ENCODE results near the gene CRADD.
"Not testable (repeated sequence)": the region's sequence is repeated elsewhere in the genome, so short reads cannot be mapped to it uniquely, and the experiment has no call there.

The CRADD gene

DNA sequence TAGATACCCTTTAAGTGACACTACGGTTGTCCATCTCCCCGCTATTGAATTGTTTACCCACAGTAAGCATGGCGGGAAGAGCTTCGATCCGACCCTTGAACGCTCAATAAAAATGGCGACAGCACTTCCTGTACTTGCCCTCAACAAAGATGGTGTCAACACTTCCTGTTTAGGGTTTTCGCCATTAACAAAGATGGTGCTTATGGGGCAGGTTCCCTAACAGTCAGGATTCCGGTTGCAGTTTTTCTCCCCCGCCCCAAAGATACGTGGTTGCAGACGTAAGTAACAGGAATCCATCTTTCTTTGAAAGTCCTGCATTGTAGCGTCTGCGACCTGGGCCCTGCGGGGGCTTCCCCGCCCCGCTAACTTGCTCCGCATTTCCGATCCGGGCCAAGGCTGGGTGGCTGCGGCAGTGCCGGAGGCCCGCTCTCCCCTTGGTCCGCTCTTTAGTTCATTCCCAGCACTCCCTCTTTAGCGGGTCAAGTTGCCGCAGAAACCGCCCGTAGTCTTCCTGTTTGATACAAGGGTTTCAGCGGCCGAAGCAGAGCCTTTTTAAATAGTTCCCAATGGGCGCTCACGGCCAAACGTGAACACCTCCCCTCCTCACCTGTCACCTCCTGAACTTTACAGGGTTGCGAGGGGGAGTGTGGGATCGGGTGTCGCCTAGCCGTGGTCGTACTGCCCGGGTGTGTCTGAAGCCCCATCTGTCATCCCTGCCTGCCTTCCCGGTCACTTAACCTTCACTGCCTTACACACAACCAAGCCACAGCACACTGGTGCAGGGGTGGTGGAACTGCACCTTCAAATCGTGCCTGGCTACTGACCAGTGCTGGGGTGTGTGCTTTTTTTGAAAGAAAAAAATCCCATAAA, at the start of gene CRADD:
CRADD (plus strand) TSS at position 181 of the 870 bp plus-strand sequence.
- peak; percentile 99 for DNase-seq (ENCODE audit: low spot score)

DNA sequence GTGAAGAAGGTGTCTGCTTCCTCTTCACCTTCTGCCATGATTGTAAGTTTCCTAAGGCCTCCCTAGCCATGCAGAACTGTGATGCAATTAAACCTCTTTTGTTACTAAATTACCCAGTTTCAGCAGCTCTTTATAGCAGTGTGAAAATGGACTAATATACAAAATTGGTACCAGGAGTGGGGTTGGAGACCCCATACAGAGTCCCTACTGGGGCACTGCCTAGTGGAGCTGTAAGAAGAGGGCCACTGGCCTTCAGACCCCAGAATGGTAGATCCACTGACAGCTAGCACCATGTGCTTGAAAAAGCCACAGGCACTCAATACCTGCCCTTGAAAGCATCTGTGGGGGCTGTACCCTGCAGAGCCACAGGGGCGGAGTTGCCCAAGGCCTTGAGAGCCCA, 44.8 kb upstream of the CRADD start:
- DNase-seq (ENCODE audit: low spot score), result no peak

DNA sequence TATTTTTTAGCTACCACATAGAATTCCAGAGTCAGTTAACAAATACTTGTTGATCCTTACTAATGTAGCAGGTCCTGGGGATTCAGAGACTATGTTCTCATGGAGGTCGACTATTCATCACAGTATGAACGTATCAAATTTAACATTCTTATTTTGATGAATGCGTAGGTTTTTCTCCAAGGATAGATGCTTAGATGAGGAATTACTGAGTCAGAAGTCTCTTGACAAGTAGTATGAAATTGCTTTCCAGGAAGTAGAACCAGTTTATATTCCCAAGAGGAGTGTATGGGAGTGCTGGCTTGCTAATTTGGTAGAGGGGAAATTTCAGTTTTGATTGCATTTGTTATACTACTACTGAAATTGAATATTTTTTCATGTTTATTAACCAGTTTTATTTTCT, 42.8 kb upstream of the CRADD start:
- DNase-seq (ENCODE audit: low spot score), result no peak

DNA sequence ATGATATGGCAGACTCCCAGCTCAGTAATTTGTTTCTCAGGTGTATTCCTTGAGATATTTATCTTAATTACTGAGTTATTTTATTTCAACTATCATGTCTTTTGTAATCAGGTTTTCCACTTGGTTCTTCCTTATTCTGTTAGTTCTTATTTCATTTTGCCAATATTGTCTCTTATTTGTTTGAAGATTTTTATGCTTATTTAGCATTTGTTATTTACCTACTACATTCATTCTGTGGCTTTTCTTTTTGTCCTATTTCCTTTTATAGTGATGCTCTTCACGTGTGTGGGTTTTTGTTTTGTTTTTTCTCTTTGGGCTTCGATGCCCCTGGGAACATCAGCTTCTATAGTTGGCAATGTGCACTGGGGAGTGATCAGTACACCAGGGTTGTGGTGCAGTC, 40.5 kb upstream of the CRADD start:
- DNase-seq (ENCODE audit: low spot score), result no peak

DNA sequence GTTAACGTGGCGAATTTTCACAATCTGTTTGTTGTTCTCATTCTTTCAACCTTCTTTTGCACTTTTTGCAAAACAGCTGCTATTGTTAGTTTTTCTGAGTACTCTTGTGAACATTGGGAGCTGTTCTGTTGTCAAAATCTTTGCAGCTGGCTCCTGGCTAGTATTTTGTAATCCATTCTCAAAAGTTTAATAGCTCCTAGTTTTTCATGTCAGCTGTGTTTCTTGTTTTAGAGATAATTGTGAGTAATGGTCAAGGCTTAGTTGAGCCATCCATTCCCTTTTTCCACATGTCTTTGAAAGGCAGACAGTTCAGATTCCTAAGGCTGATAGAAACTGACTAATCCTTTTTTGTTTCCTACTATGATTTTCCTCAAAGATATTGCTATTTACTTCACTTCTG, 39.1 kb upstream of the CRADD start:
- no peak for DNase-seq (ENCODE audit: low spot score)

DNA sequence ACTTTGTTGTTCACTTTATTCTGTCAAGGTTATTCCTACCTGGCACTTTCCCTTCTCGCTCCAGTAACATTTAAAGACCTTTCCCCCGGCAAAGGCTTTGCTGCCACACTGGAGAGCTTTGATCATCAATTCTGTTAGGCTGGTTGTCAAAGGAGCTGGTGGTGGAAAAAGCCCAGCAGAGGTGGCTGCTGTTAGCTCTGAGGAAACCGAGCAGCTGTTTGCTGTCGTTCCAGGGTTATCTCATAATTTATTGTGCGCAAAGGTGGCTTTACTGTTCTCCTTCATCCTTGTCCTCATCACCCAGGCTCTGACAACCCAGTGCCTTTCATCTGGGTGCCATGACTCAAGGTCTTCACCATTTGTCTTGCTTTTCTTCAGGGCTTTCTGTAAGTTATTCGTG, 38.2 kb upstream of the CRADD start:
- no peak for DNase-seq (ENCODE audit: low spot score)

DNA sequence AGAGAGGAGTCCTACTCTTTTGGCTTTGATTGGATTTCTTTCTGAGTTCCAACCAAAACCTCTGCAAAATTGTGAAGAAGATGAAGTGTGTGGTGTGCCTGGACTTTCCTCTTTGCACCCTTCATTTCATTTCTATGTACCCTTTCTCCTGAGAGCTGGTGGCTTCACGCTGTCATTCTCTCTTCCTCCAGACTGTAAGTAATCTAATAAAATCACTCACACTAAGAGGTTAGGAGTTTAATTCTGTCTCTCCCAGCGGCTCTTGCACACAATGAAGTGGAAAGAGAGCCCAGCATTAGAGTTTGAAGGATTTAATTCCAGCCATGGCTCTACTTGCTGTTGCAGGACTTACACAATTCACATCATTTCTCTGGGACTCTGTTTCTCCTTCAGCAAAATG, 37.8 kb upstream of the CRADD start:
- DNase-seq (ENCODE audit: low spot score), result no peak

DNA sequence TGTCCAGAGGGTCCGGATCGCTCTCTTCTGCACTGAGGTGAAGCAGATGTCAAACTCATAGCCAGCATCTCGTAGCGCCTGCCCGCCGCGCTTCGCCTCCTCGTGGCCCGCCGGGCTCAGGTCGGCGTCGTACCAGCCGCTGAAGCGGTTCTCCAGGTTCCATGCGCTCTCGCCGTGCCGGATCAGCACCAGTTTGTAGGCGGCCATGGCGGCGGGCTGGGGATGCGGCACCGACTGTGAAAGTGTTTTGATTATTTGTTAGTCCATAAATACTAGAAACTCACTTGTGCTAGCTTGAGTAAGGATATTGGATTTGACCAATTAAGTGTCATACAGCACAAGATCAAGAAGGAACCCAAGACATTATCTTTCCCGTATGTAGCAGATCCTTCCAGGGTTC, 35.8 kb upstream of the CRADD start:
- not testable (repeated sequence) for DNase-seq (ENCODE audit: low spot score)

DNA sequence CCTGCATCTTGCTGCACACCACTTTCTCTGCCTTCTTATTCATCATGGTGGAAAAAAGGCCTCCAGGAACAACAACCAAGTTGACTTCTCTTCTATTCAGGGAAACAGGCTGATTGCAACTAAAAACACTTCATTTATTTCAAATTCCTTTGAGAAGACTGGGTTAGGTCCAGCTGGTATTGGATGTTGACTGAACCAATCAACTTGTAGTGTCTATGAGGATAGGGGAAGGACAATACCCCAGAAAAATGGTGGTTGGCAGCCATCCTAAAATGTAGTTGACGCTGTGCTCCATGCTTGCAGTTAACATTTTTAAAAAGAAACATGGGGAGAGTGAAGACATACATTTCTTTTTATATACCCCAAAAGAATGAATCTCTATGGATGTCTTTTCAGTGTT, 34.4 kb upstream of the CRADD start:
- DNase-seq (ENCODE audit: low spot score), result no peak

DNA sequence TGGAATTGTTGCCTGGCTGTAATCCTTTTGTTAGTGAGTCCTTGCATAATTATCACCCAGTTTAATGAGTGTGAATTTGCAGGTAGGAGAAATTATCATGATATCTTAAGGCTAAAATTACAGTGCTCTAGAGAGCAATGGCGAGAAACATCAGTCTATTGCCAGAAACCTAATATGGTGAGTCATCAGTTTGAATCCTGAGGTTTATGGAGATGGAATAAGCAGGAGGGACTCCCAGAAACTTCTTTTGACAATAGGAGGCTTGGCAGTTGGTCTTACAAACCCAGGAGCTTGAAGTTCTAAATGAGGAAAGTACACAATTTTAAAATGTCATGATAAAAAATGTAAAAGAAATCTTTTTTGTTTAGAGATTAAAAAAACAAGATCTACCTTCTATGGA, 31.5 kb upstream of the CRADD start:
- DNase-seq (ENCODE audit: low spot score), result no peak

DNA sequence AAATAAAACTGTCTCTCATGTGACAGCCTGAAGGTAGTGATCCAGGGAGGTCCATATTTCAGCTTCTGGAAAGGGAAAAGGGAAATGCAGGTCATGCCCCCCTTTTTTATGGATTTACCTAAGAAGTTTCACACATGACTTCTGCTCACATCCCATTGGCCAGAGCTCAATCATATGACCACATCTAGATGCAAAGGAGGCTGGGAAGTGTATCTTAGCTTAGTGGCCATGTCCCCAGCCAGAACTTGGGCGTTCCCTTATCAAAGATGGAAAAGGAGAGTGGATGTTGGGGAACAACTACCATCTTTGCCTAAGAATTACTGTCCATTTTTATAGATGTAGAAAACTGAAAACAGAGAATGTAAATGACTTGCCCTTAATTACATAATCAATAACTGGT, 26.5 kb upstream of the CRADD start:
- no peak for DNase-seq (ENCODE audit: low spot score)

DNA sequence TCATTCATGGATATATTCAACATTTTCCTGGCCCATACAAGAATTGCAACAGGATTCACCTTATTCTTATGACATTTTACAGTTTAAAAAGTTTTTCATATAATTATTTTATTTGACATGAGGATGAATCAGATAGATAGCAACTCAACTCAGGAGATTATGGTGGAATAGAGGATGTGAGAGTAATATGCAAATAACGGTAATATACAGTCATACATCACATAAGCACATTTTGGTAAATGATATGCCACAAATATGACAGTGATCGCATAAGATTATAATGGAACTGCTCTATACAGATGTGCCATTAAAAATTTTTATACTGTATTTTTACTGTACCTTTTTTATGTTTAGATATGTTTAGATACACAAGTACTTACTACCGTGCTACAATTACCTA, 24.1 kb upstream of the CRADD start:
- peak; percentile 53 for DNase-seq (ENCODE audit: low spot score)

DNA sequence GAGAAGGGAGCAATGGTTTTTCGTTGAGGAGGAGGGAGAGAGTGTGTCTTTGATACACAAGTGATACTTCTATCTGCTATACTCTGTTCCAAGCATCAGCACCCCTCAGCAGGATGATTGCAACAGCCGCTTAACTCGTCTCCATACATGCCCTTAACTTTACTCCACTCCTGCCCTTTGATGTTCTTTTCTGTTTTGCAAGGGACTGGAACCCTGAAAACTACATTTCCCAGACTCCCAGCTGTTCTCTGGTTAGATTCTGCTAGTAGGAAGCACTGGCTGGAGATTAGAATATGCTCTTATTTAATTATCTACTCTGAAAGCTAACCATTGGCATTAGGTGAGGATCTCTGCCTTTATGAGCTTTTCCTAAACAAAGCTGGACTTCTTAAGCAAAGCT, 23.5 kb upstream of the CRADD start:
- no peak for DNase-seq (ENCODE audit: low spot score)

DNA sequence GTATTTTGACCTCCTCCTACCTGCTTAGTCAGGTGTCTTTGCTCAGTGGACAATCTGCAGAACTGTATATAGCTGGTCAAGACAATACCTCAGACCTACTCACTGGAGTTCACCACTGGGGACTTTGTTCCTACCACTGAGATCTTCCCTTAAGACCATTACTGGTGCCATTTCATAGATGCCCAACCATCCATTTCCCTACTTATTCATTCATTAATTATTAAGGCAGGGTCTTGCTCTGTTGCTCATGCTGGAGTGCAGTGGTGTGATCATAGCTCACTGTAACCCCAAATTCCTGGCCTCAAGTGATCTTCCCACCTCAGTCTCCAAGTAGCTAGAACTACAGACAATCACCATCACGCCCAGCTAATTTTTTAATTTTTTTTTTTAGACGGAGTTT, 22.8 kb upstream of the CRADD start:
- no peak for DNase-seq (ENCODE audit: low spot score)

DNA sequence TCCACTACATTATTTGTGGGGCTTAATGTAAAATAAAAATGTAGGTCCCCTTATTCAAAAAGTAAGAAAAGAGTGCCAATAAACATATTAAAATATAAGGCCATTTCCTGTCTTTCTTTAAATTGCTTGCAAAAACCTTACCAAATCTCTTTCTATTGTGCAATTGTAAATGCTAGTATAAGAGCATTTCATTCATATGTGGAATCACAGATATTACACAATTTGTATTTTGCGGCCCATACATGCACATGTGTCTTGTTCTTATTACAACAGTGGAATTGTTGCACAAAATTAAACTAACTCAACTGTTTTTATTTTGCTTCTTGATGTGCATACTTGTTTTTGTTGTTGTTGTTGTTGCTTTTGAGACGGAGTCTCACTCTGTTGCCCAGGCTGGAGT, 20.1 kb upstream of the CRADD start:
- DNase-seq (ENCODE audit: low spot score), result no peak

DNA sequence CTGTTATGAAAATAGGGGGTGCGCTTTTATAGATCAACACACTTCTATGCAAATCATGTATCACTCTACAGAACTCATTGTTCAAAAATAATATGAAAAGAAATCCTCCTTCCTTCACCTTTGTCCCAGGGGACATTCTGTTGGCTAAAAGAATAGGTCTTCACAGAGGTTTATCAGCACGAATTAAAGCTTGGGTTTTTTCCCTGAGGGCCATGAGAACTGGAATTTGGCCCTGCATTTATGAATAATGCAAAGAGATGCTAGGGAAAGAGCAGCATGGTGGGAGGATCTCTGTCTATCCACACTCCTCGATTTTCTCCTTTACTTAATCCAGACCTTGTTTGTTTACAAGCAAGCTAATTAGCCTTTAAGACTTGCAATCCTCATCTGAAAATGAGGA, 16.2 kb upstream of the CRADD start:
- no peak for DNase-seq (ENCODE audit: low spot score)

DNA sequence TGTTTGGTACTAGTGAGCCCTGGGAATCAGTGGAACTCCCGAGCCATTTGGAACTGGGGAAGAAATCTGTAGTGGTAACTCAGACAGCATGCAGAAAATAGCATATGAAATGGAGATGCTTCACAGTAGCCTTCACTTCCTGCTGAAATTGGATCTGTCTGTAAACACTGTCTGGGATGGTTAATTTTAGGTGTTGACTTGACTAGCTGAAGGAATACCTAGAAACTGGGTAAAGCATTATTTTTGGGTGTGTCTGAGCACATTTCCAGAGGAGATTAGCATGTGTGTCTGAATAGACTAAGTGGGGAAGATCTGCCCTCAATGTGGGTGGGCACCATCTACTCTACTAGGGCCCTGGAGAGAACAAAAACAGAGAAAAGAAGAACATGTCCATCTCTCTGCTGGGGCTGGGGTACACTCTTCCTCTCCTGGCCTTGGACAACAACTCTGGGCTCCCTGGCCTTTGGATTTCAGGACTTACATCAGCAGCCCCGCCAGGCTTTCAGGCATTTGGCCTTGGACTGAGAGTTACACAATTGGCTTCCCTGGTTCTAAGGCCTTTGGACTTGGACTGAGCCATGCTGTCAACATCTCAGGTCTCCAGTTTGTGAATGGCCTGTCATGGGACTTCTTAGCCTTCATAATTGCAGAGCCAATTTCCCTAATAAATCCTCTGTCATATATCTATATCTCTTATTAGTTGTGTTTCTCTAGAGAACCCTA, 14.0 kb upstream of the CRADD start:
- DNase-seq (ENCODE audit: low spot score), result no peak

DNA sequence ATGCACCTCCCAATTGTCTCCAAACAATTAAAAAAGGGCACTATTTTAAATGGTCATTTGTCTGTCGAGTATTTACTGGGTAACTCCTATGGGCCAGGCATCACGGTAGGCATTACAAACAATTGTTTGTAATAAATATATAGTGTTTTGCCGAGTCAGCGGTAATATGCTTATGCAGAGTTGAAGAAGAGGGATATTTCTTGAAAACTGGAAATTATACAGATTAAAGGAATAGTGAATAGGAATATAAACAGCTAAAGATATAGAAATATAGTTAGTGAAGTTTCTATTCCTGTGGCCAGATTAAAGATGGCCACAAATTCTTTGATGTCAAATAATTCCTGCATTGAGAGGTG, 13.5 kb upstream of the CRADD start:
- no peak for DNase-seq (ENCODE audit: low spot score)

DNA sequence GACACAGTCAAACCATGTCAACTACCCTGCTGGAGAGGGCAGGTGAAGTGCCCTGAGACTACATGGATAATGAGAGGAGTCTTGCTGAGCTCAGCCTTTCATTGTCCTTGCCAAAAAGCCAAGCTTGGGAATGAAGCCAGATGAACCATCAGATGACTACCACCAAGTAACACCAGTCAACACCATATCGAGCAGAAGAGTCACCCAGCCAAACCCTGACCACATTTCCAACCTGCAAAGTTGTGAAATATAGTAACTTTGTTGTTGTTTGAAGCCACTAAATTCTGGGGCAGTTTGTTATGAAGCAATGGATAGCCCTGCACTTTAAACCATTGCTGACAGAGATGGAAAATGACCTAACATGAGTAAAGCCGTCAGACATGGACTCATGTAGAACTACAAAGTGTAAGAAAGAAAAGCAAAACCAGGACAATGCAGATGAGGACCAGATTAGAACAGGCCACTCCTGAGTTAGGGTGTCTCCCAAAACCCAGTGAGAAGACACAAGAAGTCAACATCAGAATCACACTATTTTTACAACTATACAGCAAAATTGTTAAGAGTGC, 12.5 kb upstream of the CRADD start:
- no peak for DNase-seq (ENCODE audit: low spot score)

DNA sequence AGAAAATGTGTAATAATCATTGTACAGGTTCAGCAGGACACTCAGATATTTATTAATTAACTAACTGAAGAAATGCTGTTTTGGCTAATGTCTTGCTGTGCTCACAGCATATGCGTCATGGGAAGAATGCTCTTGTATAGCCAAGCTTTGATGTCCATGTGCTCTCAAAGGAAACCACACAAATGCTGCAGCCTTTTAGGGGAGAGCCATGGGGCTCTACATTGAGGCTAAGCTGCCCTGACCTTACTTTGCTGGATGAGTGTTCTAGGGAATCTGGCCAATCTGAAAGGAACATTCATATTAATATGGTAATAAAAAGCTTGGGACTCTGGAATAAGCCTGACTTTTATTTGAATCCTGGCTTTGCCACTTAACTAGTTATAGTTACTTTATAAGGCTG, 9.5 kb upstream of the CRADD start:
- no peak for DNase-seq (ENCODE audit: low spot score)

DNA sequence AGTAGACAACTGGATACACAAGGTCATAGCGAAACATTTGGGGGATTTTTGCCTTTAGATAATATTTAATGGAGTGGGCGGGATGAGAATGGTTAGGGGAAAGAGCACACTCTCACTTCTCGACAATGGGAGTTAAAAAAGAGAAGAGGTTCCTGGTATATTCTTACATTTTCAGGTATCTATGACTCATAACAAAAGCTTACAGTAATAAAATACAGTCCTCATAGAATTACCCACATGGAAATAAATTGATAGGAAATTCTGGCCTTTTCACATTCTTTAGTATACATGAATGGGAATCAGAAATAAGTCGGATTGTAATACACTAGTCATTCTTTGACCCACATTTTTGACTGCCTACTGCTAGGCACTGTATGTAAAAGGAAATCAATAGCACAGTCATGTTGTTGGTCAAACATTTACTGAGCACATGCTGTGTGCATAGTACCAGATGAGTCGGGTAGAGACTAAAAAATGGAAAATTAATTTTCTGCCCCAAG, 8.2 kb upstream of the CRADD start:
- DNase-seq (ENCODE audit: low spot score), result no peak

DNA sequence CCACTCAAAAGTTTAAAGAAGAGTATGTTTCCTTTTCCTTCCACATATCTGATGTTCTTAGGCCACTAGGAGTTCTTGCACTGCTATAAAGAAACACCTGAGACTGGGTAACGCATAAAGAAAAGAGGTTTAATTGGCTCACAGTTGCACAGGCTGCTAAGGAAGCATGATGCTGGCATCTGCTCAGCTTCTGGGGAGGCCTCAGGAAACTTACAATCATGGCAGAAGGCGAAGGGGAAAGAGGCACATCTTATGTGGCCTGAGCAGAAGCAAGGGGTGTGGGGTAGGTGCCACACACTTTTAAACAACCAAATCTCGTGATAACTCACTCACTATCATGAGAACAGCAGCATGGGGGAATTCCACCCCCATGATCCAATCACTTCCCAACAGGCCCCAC, 7.7 kb upstream of the CRADD start:
- no peak for DNase-seq (ENCODE audit: low spot score)

DNA sequence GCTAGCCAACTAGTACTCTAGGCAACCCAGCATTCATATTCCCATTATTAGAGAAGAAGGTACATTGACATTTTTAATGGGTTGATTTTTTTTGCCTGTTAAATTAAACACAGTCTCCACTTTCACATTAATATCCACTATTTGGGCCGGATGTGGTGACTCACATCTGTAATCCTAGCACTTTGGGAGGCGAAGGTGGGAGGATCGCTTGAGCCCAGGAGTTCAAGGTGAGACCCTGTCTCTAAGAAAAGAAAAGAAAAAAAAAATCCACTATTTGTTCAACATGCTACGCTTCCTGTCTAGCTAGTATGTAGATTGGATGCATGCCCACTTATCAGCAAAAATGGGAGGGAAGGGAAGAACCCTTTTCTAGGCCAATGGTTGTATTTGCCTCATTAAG, 7.1 kb upstream of the CRADD start:
- no peak for DNase-seq (ENCODE audit: low spot score)
